NCI-H1092 treated with DMSO at 0.1 percent for 48 hours (cell line): ENCODE data around the gene NEK4.
"Not testable (repeated sequence)": the region's sequence is repeated elsewhere in the genome, so short reads cannot be mapped to it uniquely, and the experiment has no call there.

Experiments
- DNase-seq: peaks from one replicate; lab custom pipeline; 2025; lab: John Stamatoyannopoulos, UW

The NEK4 gene

DNA sequence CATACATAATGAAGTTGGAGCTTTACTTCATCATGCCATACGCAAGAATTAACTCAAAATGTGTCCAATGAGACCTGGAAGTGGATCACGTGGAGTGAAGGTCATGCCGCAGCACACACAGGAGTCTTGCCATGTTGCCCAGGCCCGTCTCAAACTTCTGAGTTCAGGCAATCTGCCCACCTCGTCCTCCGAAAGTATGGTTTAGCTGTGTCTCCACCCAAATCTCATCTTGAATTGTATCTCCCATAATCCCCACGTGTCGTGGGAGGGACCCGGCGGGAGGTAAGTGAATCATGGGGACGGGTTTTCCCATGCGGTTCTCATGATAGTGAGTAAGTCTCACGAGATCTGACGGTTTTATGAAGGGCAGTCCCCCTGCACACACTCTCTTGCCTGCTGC lies 39.1 kb downstream of the NEK4 start:
- no peak for DNase-seq

DNA sequence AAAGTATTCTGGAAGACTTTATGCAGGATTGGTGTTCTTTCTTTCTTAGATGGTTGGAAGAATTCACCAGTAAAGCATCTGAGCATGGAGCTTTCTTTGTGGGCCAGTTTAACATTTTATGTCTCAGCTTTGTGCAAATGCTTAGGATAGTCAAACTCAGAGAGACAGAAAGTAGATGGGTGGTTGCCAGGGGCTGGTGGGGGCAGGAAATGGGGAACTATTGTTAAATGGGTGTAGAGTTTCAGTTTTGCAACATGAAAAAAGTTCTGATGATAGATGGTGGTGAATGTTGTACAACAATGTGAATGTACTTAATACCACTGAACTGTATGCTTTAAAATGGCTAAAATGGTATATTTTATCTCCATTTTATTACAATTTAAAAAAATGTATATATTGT lies 40.1 kb downstream of the NEK4 start:
- no peak for DNase-seq

DNA sequence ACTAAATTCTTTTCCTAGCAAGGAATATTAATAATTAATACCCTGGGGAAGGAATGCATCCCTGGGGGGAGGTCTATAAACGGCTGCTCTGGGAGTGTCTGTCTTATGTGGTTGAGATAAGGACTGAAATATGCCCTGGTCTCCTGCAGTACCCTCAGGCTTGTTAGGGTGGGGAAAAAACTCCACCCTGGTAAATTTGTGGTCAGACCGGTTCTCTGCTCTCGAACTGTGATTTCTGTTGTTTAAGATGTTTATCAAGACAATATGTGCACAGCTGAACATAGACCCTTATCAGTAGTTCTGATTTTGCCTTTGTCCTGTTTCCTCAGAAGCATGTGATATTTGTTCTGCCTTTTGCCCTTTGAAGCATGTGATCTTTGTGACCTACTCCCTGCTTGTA lies 42.0 kb downstream of the NEK4 start:
- DNase-seq: not testable (repeated sequence)

DNA sequence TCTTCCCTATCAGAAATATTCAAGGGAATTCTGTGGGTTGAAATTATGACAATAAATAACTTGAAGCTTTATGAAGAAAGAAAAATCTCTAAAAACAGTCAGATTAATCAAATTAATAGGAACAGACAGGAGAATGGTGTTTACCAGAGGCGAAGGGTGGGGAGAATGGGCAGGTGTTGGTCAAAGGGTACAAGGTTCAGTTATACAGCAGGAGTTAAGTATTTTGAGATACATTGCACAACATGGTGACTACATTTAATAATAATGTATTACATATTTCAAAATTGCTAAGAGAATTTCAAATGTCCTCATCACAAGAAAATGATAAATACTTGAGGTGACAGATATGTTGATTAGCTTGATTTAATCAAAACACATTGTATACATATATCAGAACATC lies 46.2 kb downstream of the NEK4 start:
- DNase-seq: no peak

DNA sequence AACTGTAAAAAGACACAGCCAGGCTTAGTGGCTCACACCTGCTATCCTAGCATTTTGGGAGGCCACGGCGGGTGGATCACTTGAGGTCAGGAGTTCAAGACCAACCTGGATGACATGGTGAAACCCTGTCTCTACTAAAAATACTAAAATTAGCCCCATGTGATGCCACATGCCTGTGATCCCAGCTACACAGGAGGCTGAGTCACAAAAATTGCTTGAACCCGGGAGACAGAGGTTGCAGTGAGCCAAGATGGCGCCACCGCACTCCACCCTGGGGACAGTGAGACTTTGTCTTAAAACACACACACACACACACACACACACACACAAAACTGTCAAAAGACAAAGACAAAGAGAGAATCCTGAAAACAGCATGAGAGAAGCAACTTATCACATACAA lies 46.8 kb downstream of the NEK4 start:
- DNase-seq: no peak

DNA sequence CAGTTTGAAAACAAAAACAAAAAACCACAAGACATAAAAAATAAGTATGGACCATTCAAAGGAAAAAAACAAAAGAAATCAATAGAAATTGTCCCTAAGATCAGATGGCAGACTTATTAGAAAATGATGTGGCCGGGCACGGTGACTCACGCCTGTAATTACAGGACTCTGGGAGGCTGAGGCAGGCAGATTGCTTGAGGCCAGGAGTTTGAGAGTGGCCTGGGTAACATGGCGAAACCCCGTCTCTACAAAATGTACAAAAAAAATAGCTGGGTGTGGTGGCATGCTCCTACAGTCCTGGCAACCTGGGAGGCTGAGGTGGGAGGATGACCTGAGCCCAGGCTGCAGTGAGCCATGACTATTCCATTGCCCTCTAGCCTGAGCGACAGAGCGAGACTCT lies 48.2 kb downstream of the NEK4 start:
- DNase-seq: no peak

DNA sequence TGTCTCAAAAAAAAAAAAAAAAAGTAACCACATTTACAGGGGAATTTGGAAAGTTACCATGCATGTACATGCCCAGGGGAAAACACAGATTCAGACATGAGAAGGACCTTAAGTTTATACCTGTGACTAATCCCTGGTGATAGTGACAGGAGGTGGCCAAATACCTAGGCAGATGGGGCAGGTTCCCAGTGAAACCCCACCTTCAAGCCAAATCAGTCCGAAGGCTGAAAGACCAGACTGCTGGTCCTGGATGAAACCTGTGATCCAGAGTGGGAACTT lies 49.1 kb downstream of the NEK4 start:
- no peak for DNase-seq

DNA sequence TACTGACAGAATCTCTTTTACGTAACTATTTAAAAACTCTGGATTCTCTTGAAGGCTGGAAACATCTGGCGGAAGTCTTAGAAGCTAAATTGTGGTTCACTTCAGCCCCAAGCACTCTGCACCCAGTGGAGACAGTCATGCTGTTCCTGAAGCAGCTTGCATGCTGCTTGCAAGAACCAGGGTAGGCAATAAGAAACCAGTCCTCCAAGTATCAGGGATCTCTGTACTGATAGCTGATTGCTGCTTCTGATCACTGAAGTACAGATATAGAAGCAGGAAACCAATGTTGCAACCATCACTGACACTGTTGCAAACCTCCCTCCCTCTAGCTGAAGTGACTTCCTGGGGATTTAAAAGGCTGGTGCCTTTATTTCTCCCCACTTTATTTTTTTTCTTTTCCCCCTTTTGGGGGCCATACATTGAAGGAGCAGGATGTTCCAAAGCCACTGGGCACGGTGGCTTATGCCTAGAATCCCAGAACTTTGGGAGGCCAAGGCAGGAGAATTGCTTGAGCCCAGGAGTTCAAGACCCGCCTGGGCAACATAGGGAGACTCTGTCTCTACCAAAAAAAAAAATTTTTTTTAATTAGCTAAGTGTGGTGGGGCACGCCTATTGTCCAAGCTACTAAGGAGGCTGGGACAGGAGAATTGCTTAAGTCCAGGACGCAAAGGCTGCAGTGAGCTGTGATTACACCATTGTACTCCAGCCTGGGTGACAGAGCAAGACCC lies 49.6 kb downstream of the NEK4 start:
- DNase-seq: no peak

DNA sequence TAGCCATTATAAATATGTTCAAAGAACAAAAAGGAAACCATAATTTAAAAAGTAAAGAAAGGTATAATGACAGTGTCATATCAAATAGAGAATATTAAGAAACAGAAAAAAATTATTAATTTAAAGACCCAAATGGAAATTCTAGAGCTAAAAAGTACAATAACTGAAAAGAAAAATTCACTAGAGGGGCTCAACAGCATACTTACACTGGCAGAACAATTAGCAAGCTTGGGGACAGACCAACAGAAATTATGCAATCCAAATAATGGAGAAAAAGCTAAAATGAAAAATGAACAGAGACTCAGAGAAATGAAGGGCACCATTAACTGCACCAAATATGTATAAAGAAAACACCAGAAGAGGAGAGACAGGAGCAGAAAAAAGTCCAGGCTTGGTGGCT lies 51.1 kb downstream of the NEK4 start:
- DNase-seq: no peak

DNA sequence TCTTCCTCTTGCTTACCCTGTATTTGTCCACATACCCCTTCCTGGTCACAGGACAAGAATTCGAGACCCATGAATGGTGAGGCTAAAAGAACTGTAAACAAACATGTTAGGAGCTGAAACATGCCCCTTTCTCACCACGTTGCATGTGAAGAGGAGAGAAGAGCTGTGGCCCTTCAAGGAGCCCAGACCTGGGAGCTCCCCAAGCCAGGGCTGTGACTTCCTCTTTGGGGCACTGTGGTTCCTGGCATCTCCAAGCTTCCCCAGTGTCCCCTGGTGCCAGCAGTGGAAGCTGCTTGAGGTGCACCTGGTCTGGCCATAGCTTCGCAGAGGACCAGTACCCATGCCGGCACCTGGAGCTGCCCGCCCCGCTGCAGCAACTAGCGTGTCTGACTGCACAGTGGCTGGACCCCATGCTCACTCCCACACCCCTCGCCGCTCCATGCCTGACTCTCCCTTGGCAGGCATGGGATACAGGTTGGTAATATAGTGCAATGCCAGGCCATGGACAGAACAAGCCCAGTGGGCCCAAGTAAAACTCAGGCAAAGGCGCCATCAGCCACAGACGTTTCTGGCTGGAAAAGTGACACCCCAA lies 54.9 kb downstream of the NEK4 start:
- DNase-seq: no peak

DNA sequence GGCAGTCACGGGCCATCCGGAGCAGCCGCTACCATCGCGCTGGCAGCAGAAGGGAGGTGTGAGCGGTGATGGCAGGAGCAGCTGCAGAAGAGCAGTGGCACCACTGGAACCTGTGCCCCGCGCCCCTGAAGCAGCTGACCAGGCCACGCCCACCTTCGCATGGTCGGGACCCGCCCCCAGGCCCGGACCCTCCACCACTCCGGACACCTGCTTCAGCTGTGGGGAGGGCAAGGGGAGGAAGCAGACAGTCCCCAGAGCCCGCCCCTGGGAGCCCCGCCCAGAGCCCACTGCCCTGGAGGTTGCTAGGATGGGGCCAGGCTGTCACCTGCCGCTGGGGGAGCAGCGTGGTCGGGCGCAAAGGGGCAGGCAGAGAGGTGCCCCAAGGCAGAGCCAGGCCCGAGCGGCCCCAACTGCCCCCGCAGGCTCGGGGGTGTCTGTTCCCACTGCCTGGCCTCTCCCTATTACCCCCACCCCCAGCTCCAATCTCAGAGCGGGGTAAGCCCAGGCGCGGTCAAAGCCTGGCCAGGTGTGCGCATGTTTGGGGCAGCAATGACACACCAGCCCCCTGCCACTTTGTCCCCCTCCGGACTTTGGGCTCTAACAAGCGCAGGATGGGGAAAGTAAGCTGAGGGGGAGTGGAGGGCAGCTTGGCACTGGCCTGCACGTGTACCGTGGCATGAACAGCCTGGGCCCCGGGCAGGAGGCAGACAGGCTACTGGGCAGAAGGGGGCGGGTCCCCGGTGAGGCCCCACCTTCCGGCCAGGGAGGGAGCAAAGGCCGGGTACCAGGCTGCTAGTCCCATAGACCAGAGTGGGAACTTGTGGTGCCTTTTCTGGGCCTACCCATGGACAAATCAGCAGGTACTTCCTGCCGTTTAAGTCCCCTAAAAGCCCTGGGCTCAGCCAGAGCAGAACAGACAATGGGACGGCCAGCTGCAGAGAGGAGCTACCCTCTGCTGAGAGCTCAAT lies 56.1 kb downstream of the NEK4 start:
- DNase-seq: no peak

DNA sequence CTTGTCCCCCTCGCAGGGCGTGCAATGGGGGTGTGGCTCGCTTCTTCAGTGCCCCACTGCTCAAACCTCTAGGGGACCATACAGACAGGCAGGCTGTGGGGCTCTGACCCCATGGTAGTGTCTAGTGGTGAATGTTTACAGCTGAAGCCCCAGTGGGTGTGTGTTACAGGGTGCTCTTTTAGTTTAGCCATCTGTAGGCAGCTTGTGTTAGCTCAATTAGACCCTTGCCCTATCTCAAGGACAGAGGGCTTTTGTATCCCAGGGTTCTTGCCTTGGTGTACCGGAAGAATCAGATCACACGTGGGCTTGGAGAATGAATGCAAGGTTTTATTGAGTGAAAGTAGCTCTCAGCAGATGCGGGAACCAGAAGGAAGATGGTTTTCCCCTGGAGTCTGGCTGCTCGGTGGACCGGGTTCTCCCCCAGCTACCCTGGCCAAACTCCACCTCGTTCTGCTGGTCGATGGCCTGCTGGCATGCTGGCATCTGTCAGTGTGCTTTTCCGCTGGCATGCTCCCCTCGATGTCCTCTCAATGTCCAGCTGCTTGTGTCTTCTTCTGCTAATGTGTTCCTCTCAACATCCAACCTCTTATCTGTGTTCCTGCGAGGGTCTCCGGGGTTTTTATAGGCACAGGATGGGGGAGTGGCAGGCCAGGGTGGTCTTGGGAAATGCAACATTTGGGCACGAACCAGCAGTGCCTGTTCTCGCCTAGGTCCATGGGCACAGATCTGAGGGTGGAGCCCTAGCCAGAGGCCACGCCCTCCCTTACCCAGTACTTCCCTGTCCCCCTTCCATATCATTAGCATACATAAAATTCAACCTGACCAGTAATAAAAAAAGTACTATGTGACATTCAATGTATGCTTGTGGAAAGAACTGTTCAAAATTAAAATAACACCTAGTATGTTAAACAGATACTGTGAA lies 58.2 kb downstream of the NEK4 start:
- no peak for DNase-seq

DNA sequence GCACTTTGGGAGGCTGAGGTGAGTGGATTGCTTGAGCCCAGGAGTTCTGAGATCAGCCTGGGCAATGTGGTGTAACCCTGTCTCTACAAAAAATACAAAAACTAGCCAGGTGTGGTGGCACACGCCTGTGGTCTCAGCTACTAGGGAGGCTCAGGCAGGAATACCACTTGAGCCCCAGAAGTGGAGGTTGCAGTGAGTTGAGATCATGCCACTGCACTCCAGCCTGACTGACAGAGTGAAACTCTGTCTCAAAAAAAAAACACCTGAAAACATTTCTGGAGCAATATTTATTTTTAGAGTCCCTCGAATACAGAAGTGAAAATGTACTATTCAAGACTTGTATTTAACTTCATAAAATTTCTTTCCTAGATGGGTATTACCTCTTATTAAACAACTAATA lies 60.2 kb downstream of the NEK4 start:
- DNase-seq: no peak

DNA sequence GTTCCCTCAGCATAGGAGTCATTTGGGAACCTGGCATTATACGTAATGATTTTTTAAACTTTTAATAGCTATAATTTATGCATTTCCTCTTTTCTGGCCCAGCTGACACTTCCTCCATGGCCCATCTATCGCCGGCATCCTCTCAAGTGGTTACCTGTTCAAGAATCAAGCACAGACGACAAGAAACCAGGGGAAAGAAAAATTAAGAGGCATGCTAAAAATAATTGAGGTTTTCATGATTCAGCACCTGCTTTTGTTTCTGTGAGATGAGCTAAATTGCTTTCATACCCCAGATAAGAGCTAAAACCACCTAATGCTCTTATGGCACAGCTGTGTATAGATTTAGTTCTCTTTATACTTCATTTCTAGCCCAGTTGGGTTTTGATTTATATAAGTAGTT lies 63.2 kb downstream of the NEK4 start:
- no peak for DNase-seq

DNA sequence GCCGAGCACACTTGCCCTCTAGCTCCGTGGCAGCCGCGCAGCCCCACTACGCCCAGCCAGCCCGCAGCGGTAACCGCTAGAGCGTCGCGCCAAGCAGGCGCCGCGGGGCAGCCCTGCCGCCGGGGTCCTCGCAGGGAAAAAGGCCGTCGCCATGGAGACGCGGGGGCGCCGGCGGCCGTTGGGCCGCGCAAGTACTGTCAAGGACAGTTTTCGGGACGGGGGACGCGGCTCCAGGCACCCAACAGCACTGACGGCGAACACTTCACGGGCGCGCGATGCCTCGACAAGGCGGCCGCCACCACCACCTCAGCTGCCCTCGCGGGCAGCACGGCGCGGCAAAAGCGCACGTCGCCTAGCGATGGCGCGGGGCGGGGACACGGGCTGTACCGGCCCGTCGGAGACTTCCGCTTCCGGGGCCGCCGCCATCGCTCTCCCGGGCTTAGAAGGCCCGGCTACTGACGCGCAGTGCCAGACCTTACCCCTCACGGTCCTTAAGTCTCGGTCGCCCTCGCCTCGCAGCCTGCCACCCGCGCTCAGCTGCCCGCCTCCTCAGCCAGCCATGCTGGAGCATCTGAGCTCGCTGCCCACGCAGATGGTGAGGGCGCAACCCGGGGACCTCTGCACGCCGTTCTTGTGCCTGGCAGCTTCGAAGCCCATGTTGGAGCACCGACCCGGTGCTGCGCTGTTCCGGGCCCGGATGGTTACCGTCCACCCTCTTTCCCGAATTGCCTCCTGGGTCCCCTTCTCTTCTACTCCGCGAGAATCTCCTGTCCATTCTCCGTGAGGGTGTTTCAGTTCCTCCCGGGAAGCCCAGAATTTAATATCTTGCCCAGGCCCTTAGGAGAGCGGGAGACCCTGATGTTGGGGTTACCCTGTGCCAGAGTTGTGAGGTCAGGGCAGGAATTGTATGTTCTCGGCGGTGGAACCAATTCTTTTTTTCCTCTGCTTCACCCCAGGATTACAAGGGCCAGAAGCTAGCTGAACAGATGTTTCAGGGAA lies 64.8 kb downstream of the NEK4 start, which contains the start of the genes GLT8D1 and SPCS1:
TSS of gene GLT8D1 (minus strand) at position 104 of the 999 bp plus-strand sequence. CDS start 5,331 bp downstream, outside the sequence.
TSS of gene SPCS1 (plus strand) at position 419 of the 999 bp plus-strand sequence. CDS start at position 560, 141 bp downstream.
- peak; percentile 71 for DNase-seq

DNA sequence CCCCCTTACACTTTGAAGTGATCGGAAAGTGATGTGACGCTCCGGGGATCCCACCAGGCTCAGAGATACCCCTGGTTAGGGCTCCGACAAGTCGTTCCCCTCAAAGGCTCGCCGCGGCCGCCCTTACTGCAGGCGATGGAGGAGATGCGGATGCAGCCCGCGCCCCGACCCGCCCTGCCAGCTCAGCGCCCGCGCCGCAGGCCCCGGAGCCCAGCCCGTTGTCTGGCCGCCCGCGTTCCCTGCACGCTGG lies 65.4 kb downstream of the NEK4 start:
- DNase-seq: no peak

DNA sequence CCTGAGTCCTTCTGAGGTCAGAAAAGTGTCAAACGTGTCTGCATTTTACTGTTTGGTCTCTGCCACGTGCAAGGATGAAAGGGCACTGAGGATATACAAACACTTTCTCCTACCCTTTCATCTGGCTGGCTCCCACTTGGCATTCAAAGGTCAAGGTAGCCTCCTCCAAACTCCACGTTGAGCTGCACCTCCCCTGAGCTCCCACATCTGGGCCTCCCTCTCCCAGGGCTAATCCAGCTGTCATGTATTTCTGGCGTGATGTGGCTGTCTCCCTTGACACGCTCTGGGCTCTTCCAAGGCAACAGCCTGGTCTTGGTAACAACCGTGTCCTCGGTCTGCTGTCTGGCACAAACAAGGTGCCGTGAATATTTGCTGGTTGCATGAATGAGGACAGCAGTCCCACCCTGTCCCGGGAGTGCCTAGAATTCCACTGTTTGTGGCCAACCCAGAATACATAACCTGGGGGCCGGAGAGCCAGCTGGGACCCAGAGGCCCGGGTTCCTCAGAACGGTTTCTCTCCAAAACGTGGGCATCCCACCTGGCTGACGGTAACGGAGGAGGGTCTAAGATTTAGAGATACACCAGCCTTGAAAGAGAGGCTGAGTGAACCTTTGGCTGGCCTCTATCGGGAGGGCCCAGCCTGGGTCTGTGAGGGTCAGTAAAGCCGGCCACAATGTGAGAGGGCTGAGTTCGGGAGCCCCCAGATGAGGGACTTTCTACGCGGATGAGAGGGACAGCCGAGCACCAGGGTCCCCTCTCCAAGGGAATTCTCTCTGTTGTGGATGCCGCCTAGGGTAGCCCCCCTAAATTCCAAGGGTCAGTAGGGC lies 65.9 kb downstream of the NEK4 start:
- DNase-seq: no peak

DNA sequence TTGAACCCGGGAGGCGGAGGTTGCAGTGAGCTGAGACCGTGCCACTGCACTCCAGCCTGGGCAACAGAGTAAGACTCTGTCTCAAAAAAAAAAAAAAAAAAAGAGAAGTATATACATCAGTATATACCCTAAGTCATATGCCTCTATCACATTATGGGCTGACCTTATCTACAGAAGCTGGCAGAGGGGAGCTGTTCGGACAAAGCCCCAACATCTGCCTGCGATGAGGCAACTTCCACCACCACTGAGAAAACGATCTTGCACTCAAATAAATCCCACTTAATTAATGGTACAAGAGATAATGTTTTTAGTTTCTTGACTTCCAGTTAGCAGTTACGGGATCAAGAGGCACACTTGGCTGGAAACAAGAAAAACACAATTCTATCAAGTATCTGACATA lies 67.4 kb downstream of the NEK4 start:
- DNase-seq: no peak

DNA sequence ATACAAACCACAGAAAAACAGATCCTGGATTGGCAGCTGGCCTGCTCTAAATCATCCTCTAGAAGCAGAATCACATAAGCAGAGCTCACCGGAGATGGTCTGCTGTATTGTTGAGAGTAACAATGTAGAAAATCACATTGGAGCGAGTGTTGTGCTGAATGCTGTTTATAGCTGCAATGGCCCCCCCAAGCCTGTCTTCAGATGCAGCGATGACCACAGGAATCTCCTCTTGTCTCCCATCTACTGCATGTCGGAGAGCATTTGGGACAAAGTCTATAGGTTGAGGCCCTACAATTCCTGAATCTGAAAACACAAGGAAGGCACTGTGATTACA lies 73.1 kb downstream of the NEK4 start:
- no peak for DNase-seq
